GM19099 (cell line): ENCODE measurements around the gene MKX.

ENCODE experiments used
- POLR2A ChIP-seq: IDR thresholded peaks from 3 replicates; pipeline ENCODE4 v1.6.1; 2011; ENCODE audit warnings: low read depth; ENCODE audit not compliant: insufficient read length; ENCODE audit errors: extremely low read depth

The MKX gene

DNA sequence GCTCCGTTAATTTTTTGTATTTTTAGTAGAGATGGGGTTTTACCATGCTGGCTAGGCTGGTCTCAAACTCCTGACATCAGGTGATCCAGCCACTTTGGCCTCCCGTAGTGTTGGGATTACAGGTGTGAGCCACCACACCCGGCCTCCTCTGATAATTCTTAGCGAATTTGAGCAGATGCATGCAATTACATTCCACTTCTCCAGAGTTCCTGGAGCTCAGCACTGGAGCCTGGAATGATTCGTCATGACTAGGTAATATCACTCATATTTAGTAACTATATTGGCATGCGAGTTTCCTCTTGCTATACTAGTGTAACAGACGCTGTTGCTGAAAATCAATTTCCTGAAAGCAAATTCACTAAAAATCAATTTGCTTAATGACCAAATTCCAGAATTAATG is 86.8 kb downstream of the MKX start:
- no peak for TF ChIP-seq POLR2A

DNA sequence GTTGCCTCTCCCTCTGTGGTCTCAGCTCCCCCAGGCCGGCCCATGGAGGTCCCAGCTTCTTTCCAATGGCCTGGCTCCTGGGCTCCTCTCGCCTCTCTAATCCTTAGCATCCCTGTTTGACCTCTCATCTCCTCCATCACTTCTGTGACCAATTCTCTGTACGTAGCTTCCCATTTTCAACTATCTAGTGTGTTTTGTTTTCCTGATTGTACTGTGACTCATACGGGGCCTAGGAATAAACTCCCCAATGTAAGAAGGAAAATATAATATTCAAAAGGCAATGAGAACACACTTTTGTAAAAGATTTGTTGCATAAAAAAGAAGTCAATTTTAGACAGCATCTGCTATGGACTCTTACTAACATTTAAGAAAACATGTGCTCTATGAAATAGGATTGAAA is 90.3 kb downstream of the MKX start:
- TF ChIP-seq POLR2A = no peak

DNA sequence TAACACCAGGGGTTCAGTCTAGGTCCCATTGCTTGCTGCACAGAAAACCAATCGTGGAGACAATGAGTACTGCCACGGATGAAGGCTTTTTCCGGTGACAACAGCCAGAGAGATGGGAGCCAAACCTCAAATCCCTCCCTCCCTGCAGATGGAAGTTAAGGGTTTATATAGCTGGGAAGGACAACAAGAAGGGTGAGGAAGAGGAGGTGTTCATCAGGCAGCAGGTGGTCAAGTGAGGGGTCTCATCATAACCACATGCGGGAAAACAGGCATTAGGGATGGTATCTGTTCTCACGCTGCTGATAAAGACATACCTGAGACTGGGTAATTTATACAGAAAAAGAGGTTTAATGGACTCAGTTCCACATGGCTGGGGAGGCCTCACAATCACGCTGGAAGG is 91.3 kb downstream of the MKX start:
- TF ChIP-seq POLR2A = no peak

DNA sequence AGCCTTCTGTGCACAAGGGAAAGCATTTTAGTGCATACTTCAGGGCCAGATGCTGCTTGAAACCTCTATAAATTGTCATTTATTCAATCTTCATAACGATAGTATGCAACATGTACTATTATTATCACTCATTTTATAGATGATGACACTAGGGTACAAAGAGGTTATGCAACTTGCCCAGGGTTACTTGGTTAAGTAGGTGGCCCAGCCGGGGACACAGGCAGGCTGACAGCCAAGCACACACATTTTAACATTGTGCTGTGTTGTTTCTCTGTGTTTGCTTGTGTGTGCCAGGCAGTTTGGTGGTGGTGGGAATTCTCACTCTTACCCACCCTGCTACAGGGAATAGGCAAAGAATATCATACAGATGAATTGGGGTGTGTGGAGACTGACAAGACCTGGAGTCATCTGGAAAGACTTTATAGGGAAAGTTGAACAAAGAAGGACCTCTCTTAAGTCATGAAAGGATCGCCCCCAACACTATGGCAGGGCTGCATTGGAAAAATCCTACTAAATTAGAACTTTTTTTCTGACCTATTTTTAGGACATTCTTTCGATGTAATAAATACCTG is 98.9 kb downstream of the MKX start:
- no peak for TF ChIP-seq POLR2A

DNA sequence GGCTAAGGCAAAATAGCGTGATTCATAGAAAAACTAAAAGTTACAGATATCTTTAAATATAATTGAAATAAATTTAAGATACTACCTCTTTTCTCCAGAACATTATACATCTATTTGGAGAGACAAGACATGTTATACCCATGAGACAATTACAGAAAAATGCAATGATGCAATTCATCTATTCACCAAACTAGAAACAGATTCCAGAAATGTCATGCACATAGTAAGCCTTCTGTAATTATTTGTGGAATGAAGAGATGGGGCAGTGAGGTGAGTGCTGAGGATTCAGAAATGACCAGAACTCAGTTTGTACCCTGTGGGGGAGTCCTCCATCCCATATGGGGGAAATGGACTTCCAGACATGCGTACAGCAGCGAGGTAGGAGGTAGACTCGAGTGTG is 99.4 kb downstream of the MKX start:
- no peak for TF ChIP-seq POLR2A

DNA sequence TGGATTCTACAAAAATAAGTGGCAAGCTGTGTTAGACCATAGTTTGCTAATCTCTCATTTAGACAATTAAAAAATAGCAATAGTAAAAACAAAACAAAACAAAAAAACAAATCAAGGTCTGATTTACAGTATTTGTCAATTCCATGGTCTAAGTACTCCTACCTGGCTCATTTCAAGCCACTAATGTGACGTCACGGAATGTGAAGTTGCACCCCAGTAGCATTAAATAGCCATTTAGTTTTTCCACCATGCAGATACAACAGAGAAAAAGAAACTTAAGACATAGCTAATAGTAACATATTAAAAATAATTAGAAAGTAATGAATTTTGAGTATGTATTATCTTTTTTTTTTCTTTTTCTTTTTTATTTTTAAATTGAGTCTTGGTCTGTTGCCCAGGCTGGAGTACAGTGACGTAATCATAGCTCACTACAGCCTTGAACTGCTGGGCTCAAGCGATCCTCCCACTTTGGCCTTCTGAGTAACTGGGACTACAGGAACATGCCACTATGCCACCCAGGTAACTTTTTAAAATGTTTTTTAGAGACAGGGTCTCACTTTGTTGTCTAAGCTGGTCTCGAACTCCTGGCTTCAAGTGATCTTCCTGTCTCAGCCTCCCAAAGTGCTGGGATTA is 101.2 kb downstream of the MKX start:
- no peak for TF ChIP-seq POLR2A

DNA sequence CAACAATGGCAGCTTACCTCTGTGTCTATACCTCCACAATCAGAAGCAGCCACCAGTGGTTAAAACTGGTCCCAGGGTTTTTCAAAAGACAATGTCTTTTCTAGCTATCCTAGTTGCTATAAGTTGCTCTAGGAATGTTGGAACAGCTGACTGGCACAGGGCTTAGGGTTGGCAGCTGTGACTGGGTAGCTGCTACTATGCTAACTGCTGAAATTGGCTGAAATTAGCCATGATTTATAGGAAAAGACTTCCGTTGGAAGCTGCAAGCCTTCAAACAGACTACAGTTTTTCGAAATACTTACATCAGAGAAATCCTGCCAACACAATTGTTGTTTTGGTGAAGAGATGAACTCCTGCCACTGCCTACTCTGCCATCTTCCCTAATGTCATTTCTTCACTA is 102.3 kb downstream of the MKX start:
- TF ChIP-seq POLR2A = no peak

DNA sequence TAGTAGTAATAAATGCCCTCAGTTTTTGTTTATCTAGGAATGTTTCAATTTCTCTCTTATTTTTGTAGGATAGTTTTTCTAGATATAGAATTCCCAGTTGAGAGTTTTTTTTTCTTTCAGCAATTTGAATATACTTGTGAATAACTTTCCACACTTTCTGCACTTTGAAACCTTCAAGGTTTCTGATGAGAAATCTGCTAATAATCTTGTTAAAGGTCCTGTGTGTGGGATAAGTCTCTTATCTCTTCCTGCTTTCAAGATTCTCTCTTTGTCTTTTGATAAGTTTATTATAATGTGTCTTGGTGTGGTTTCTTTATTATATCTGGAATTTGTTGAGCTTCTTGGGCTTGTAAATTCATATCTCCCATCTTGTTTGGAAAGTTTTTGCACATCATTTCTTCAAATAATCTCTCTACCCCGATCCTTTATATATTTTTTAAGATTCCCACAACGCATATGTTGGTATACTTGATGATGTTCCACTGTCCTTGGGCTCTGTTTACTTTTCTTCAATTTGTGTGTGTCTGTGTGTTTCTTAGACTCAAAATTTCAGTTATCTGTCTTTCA is 103.5 kb downstream of the MKX start:
- TF ChIP-seq POLR2A = no peak

DNA sequence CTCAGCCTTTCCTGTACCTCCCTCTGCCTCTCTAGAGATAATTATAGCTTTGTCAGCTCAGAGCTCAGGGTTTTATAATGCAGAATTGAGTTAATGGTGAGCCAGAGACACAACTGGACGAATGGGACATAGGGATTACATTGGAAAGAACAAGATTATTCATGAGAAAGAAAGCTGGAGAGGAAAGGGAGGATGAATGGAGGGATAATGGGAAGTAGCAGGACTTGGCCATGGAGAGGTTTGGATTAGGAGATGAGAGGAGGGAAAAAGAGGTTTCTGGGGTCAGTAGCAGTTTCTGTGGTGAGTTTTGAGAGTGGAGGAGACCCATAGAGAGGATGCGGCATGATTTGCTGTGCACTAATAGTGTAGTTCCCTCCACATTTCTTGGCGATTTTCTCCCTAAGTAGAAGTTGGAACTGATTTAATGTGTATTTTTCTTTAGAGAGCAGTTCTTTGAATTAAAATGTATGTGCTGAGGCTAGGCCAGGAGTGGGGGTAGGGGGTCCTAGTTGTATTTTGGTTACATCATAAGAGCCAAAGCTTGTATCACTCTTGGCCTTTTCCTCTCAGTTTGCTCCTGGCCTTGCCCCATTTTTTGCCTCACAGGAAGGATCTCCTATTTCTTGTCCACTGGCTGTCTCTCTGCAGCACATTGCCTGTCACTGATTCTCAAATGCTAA is 107.4 kb downstream of the MKX start:
- TF ChIP-seq POLR2A = no peak

DNA sequence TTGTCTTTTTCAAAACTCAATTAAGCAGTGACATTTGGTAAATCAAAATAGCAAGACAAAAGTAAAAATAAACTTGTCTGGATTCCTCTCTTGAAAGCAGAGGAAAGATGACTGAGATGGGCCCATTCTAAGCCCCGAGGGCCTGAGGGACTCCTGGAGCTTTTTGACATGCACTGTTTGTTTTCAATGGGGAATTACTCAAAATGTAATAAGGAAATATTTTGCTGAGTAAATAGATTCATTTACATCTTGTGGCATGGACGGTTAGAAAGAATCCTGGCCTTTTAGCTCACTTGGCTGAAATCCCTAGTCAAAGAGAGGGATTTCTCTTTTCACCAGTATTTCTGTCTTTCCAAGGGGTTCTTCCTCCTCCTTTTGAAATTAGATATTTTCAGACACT is 108.0 kb downstream of the MKX start:
- TF ChIP-seq POLR2A = no peak

DNA sequence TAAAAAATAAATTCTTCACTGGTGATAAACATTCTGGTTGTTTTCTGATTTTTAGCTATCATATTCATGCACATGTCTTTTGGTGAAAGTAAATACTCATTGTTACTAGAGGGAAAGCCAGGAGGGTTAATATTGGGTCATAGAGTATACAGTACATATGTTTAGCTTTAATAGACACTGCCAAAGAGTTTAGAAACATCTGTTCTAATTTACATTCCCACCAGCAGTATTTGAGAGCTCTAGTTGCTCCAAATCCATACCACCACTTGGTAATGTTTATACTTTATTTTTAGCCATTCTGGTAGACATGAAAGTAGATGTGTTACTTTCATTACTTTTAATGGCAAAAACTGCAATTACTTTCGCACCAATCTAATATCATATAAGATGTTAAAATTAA is 108.8 kb downstream of the MKX start:
- TF ChIP-seq POLR2A = no peak

DNA sequence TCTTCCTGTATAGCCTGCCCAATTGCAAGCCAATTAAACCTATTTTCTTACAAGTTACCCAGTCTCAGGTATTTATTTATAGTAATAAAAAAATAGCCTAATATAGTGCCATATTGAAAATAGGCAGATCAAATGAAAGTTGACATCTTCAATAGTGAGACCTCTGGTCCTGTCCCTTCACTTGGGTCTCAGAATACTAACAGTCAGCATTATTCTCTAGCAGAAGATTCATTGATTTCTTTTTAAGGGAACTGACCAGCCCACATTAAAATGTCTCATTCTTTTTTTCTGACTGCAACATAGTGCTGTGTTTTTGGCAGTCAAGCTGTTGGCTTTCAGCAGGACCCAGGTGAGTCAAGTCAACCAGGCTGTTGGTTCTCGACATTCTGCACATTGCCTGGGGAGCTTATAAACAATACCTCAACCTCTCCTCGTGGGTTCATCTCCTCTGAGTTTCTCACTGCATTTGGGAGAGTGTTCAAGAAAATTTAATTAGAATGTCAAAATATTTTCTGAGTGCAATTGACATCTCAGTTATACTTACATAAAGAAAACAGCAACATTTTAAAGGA is 109.8 kb downstream of the MKX start:
- TF ChIP-seq POLR2A = no peak

DNA sequence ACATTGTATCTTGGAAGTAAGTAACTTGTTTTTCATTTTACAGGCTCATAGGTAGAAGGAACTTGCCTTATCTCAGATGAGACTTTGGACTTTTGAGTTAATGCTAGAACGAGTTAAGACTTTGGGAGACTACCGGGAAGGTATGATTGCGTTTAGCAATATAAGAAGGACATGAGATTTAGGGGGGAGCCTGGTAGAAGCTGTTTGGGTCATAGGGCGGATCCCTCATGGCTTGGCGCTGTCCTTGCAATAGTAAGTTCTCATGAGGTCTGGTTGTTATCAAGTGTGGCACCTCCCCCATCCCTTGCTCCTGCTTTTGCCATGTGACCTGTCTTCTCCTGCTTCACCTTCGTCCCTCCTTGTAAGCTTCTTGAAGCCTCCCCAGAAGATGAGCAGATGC is 110.3 kb downstream of the MKX start:
- TF ChIP-seq POLR2A = no peak

DNA sequence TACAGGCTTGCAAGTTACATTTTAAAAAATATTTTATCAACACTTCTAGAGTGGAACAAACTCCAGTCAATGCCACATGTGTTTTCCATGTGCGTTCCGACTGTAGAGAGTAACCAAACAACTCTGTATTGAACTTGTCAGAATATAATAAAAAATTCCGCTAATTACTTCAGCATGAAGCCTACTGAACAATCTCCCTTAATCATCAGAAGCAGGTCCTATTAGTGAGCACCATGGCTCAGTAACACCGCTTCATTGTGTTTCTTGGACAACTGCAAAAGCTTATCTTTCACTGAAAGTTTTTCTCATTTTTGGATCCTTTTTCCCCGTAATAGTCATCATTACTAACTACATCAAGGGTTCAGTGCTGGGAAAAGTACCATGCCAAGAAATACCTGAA is 117.0 kb downstream of the MKX start:
- no peak for TF ChIP-seq POLR2A

DNA sequence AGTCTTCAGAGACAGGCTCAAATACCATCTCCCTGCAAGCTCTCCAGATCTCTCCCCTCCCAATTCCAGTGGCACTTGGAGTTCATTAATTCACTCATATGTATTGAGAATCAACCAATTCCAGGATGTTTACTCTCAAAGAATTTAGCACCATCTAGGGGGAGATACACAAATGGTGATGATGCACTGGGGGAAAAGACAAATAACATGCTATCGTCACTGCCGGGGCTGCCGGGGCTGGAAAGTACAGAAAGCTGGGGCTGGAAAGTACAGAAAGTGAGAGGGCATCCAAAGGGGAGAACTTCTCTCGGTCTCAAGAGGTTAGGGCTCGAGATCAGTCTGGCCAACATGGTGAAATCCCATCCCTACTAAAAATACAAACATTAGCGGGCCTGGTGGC is 118.7 kb downstream of the MKX start:
- no peak for TF ChIP-seq POLR2A
